NCI-H82 (cell line): ENCODE results near the gene CAPRIN2.

Experiments
- DNase-seq: peaks from one replicate; lab custom pipeline; 2025; lab: John Stamatoyannopoulos, UW

The CAPRIN2 gene

GRCh38 chr12:30764251-30764650 lies 9.5 kb upstream of the CAPRIN2 start:
- no peak for DNase-seq

GRCh38 chr12:30763053-30763452 lies 8.3 kb upstream of the CAPRIN2 start:
- DNase-seq: no peak

- DNase-seq: no peak
Observed at GRCh38 chr12:30761730-30762129, 7.0 kb upstream of the CAPRIN2 start.

- no peak for DNase-seq
Observed at GRCh38 chr12:30757316-30757715, 2.6 kb upstream of the CAPRIN2 start.

GRCh38 chr12:30756074-30756473 lies 1.3 kb upstream of the CAPRIN2 start:
- peak; percentile 2 for DNase-seq

GRCh38 chr12:30755395-30755762 lies 628 bp upstream of the CAPRIN2 start:
- DNase-seq: no peak

GRCh38 chr12:30754383-30754749 lies 385 bp downstream of the CAPRIN2 start:
- no peak for DNase-seq

- peak; percentile 66 for DNase-seq
Observed at GRCh38 chr12:30753751-30754382, 884 bp downstream of the CAPRIN2 start.

GRCh38 chr12:30753233-30753632 lies 1.5 kb downstream of the CAPRIN2 start:
- peak; percentile 56 for DNase-seq

GRCh38 chr12:30752255-30752654 lies 2.5 kb downstream of the CAPRIN2 start:
- no peak for DNase-seq

GRCh38 chr12:30748147-30748546 lies 6.6 kb downstream of the CAPRIN2 start:
- DNase-seq: no peak

GRCh38 chr12:30746190-30746589 lies 8.6 kb downstream of the CAPRIN2 start:
- DNase-seq: peak; percentile 28

GRCh38 chr12:30744321-30744720 lies 10.4 kb downstream of the CAPRIN2 start:
- no peak for DNase-seq

GRCh38 chr12:30740274-30740673 lies 14.5 kb downstream of the CAPRIN2 start:
- no peak for DNase-seq

GRCh38 chr12:30739020-30739419 lies 15.7 kb downstream of the CAPRIN2 start:
- DNase-seq: no peak

GRCh38 chr12:30732954-30733637 lies 21.7 kb downstream of the CAPRIN2 start:
- no peak for DNase-seq

- no peak for DNase-seq
Observed at GRCh38 chr12:30730011-30730410, 24.7 kb downstream of the CAPRIN2 start.

- no peak for DNase-seq
Observed at GRCh38 chr12:30729547-30729946, 25.2 kb downstream of the CAPRIN2 start.

- DNase-seq: no peak
Observed at GRCh38 chr12:30726647-30727046, 28.1 kb downstream of the CAPRIN2 start.

GRCh38 chr12:30725739-30726138 lies 29.0 kb downstream of the CAPRIN2 start:
- DNase-seq: no peak

- DNase-seq: no peak
Observed at GRCh38 chr12:30719060-30719459, 35.7 kb downstream of the CAPRIN2 start.

GRCh38 chr12:30707613-30708342 lies 47.0 kb downstream of the CAPRIN2 start:
- no peak for DNase-seq

GRCh38 chr12:30706476-30706875 lies 48.3 kb downstream of the CAPRIN2 start:
- no peak for DNase-seq
